Amygdala (tissue), 56 donors: ENCODE data around the gene PSMA2.

Source experiments
- DNase-seq, 56 donors: peaks; one replicate each; lab custom pipeline; 2025; lab: John Stamatoyannopoulos, UW

PSMA2 gene

DNA sequence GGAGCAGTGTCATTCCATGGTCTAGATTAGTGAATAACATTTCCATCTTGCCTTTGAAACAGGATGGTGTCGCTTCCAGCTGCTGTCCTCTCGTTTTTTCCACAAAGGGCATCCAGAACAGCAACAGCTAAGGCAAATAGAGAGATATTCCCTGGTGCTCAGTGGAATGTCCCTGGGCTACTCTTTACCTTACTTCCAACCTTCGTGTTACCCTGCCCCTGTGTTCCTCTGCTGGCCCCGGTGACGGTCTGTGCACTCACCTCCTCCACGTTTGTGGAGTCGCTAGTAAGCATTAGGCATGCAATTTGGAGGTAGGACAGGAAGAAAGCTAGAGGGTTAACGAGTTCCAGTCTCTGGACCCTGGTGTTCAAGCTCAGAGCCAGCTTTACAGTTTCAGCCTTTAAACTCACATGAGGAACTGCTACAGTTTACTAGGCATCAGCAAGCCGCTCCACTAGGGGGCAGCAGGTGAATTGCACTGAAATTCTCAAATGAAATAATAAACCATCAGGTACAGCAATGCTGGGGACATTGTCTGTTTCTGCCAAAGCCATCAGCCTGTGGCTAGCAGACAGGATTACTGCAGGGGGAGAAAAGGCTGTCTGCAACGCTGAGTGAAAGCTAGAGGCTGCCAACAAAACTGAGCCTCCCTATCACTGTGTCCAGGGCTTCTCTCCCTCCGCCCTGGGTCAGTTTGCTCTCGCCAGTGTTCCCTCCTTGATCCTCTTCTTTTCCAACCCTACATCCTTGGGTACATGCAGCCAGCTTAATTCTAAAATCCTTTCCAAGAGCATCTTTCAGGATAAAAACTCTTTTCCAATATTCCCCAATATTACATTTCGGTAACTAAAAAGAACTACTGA, 9.2 kb upstream of the PSMA2 start:
- DNase-seq: peak in 54 of 56 donors; percentile 3 to 94 (median 58)

DNA sequence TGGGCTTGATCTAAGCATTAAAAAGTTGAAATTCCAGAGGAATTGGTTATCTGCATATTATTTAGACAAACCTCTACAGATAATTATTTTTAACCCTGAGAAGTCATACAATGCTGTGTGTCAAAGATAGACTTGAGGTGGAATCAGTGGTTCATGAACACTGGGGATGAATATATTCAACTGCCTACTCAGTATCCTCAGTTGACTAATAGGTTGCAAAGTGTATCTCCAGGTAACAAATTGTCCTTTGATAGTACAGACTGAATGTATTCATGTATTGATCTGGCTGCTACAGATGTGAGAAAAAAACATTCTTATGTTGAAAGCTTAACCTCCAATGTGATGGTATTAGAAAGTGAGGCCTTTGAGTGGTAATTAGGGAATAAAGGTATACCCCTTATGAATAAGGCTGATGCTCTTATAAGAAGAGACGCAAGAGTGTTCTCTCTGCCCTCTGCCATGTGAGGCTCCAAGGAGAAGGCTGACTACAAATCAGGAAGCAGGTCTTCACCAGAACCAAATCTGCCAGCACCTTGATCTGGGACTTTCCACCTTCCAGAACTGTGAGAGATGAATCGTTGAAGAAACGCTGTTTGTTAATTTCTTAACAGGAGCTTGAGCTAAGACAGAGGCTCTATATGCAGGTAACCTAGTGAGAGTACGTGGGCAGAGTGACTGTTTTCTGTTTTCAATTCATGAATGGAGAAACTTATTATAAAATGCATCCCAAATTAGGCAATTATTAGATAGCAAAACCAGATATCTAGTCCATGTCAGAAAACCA, 7.7 kb upstream of the PSMA2 start:
- no peak for DNase-seq

- no peak for DNase-seq
These were observed 3.9 kb upstream of the PSMA2 start for GRCh38 chr7:42935861-42936260.

GRCh38 chr7:42934291-42934690, 2.3 kb upstream of the PSMA2 start:
- no peak for DNase-seq

DNA sequence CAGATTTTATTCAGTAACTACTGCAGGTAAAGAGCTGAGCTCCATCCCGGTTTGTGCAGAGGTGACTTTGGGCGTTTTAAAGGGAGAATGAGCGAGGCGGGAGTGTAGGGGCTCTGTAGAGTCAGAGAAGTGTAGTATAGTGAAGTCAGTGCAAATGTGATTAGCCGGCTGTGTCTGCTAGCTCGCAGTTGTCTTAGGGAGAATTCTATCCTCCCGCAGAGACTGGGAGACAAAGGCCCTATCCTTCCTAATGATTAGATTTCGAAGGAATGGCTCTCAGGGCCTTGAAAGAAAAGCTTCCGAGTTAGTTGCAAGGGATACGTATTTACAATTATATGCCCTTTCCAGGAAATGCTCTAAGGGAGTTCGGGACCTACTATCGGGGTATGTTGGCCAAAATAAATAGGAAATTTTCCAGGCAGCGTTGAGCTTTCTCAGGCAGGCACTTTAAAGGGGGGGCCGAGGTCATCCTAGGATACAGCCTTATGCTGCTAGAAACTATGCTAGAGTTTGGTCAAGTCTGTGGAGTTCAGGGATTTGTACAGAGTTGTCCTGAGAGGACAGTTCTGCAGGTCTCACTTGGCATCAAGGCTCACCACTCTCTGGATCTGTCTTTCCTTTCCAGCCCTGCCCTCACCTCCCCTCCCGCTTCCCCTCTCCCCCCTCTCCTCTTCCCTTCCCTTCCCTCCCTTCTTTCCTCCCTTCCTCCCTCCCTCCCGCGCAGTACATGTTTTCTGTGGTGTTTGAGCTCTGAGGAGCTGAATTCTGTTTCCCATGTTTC, 1.0 kb upstream of the PSMA2 start:
- peak in 3 of 56 donors; percentile 6 to 49 (median 33) for DNase-seq

- DNase-seq: no peak
These were observed 534 bp downstream of the PSMA2 start for GRCh38 chr7:42931447-42931833.

GRCh38 chr7:42930889-42931288, 1.1 kb downstream of the PSMA2 start:
- no peak for DNase-seq

GRCh38 chr7:42929449-42929848, 2.5 kb downstream of the PSMA2 start:
- no peak for DNase-seq

DNA sequence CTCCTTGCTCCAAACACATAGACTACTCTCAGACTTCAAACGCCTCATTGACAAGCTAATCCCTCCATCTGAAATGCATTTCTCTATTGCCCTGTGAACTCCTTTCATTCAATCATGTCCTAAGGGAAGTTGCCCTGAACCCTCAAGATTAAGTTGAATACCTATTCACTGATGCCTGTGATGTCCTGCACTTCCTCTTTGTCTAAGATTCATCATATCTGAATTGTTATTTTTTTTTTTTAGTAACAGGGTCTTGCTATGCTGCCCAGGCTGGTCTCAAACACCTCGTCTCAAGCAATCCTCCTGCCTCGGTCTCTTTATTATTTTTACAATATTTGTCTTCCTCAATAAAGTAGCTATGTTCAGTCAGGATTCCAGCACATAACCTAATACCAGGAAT, 3.2 kb downstream of the PSMA2 start:
- DNase-seq: no peak

- no peak for DNase-seq
These were observed 5.8 kb downstream of the PSMA2 start for GRCh38 chr7:42926204-42926603.

DNA sequence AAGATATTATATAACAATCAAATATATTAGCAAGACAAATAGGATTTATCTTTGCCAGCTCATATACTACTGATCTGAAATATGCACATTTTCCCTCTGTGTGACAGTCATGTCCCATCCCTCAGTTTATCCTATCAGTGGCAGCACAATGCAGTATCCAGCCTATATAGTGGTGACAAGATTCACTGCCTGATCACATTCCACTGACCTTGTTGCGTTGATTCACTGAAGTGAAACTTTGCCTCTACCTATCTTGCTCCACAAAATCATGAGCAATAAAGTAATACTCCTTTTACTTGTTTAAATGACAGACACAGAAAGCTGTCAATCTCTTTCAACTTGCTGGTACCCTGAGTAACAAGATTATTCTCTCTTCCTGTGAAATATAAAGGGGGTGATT, 6.3 kb downstream of the PSMA2 start:
- DNase-seq: no peak

DNA sequence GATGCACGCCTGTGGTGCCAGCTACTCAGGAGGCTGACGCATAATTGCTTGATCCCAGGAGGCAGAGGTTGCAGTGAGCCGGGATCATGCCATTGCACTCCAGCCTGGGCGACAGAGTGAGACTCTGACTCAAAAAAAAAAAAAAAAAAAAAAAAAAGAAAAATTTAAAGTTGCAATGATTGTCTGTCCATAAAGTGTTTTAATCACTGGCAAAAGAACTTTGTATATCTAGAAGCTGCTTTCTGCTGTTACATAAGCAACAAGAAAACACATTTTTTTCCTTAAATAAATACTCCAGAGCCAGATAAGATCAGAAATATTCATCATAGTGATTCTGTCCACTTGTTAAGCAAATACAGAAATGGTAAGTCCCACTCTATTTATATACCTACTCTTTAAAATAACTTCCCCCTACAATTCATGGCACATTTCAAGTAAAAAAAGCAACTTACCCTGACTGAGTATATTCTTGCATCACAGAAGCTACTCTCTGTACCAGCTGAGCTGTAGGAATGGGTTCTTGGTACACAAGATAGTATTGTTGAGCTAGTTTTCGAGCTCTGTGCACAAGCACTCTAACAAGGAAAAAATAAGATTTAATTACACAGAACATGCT, 7.6 kb downstream of the PSMA2 start:
- no peak for DNase-seq

- no peak for DNase-seq
These were observed 9.8 kb downstream of the PSMA2 start for GRCh38 chr7:42922017-42922753.

GRCh38 chr7:42915356-42915755, 16.6 kb downstream of the PSMA2 start:
- no peak for DNase-seq

DNA sequence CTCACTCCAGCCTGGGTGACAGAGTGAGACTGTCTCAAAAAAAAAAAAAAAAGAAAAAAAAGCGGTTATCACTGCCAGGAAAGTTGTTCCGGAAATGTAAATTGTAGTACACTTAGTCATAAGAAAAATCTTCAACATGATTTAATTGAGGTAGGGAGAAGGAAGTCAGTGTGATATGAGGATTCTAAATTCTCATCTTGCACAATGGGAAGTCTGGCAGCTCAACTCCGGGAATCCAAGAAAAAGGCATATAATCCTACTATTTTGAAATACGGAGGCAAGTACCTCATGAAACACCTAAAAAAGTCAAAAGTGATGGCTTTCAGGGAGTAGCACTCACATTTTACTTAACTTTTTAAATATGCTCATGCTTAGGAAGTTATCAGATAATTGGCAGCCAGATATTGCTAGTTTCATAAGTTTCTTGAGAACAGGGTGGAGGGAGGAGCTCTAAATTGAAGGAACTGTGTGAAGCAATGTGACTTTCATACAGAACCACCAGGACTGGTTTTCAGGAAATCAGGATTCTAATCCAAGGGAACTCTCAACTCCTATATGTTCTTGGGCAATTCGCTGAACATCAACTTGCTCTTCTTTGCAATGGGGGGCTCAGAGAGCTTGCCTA, 17.4 kb downstream of the PSMA2 start:
- DNase-seq: no peak

GRCh38 chr7:42914009-42914408, 18.0 kb downstream of the PSMA2 start:
- no peak for DNase-seq

GRCh38 chr7:42913591-42913990, 18.4 kb downstream of the PSMA2 start:
- DNase-seq: no peak

DNA sequence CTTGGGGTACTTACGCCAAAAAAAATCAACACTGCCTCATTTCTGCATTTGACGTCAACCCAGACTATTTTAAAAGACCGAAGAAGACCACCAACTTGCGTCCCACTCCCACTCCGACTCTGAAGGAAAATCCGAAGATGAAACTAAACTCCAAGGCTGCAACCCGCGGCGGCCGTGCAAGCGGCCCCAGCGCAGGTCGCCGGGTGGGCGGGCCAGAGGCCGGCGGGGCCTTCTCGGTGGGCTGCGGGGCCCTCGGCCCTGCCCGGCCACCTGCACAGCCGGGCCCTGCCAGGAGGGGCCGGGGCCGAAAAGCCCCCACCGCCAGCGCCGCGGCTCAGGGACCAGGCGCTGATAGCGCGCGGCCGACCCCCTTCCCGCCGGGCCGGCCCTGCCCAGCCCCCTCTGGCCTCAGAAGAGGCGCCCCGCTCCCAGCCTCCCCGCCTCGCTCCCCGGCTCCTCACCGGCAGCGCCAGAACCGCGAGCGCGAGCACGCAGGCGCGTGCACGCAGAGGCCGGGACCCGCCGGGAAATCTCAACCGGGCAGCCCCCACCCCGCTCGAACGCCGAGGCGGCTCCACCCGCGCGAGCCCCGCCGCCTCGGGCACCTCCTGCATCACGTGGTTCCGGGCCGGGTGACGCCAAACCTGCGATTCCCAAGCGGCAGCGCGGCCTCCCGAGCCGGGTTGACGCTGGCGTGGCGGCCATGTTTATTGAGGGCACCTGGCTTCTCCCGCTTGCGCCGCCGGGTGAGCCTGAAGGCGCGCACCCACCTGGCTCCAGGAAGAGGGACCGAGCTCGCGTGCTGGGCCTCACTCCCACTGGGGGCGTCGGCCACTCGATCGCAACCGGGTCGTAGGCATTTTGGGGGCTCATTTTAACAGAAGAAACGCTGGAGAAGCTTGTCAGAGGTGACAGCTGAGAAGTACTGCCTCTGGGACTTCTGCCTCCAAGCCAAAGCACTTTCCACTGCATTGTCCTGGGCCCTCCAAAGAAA, 20.2 kb downstream of the PSMA2 start, which contains the start of gene C7orf25:
Gene C7orf25 (minus strand): TSS at position 617 of the 994 bp plus-strand sequence. CDS start 1,170 bp downstream, outside the sequence.
- peak; percentile 51 to 98 (median 94) for DNase-seq
